ENCODE measurements around the gene KIF18A. TPM values are rescaled to one million over a fixed set of nuclear protein-coding genes. Genes with fewer than 3 reads are reported as not detected.

KIF18A gene
- total RNA-seq, 1 experiment from 2014 or later, result 117 TPM

- intact Hi-C loops (cut with micrococcal nuclease; ENCODE audit: unreplicated experiment), result no loop called here
- ChIA-PET CTCF (no interaction called here), POLR2A (ENCODE audit: low non-redundant PET) (interaction anchor here (0.5 to 0.6 kb wide), 2 partner anchors 374 to 641 kb away, joined by 3 to 5 read pairs; no protein-coding TSS in a partner anchor)
- Histone ChIP-seq H3K9me3 (ENCODE audit: low read depth, low read length, poor library complexity, severe bottlenecking) (no peaks in the 10 kb centered on the region), H3K27ac (ENCODE audit: low read depth, low read length, poor library complexity, severe bottlenecking) (no peak overlapping the region), H3K36me3 (ENCODE audit: insufficient read depth, low read length, poor library complexity, severe bottlenecking) (peaks cover 72% of the 10 kb centered on the region), H3K27me3 (replicated peaks; ENCODE audit: insufficient read depth, low read depth, low read length, poor library complexity) (no peaks in the 10 kb centered on the region), H3K4me3 (ENCODE audit: low read depth, low read length, poor library complexity, severe bottlenecking) (no peak overlapping the region), H3K4me1 (ENCODE audit: insufficient read depth, low read length, poor library complexity, severe bottlenecking) (no peaks in the 10 kb centered on the region)
- BruUV-seq (replicated peaks), result no TSS peak
- DNase-seq (ENCODE audit: low spot score), result no peak
- TF ChIP-seq EZH2 (IDR thresholded peaks at IDR 0.05; ENCODE audit: borderline replicate concordance, low read depth, low read length, poor library complexity, severe bottlenecking), result no peak
- no peak for TF ChIP-seq CTCF (conservative IDR thresholded peaks at IDR 0.05; ENCODE audit: low read depth, low read length)
Observed at GRCh38 chr11:28072321-28072720, 35.6 kb downstream of the KIF18A start.

- intact Hi-C loops (cut with micrococcal nuclease; ENCODE audit: unreplicated experiment), result no loop called here
- DNase-seq (ENCODE audit: low spot score), result no peak
- POLR2A ChIA-PET (ENCODE audit: low non-redundant PET), result no interaction called here
- no TSS peak for BruUV-seq (replicated peaks)
- no peaks in the 10 kb centered on the region for H3K9me3 ChIP-seq (ENCODE audit: low read depth, low read length, poor library complexity, severe bottlenecking)
- CTCF ChIA-PET, result no interaction called here
- H3K27ac ChIP-seq (ENCODE audit: low read depth, low read length, poor library complexity, severe bottlenecking), result no peak overlapping the region
- no peaks in the 10 kb centered on the region for H3K4me1 ChIP-seq (ENCODE audit: insufficient read depth, low read length, poor library complexity, severe bottlenecking)
- TF ChIP-seq EZH2 (IDR thresholded peaks at IDR 0.05; ENCODE audit: borderline replicate concordance, low read depth, low read length, poor library complexity, severe bottlenecking) (no peak), CTCF (conservative IDR thresholded peaks at IDR 0.05; ENCODE audit: low read depth, low read length) (no peak)
- no peak overlapping the region for H3K4me3 ChIP-seq (ENCODE audit: low read depth, low read length, poor library complexity, severe bottlenecking)
- no peaks in the 10 kb centered on the region for H3K27me3 ChIP-seq (replicated peaks; ENCODE audit: insufficient read depth, low read depth, low read length, poor library complexity)
- H3K36me3 ChIP-seq (ENCODE audit: insufficient read depth, low read length, poor library complexity, severe bottlenecking), result peaks cover 62% of the 10 kb centered on the region
Observed at GRCh38 chr11:28071305-28071704, 36.7 kb downstream of the KIF18A start.

- intact Hi-C loops (cut with micrococcal nuclease; ENCODE audit: unreplicated experiment), result no loop called here
- Histone ChIP-seq H3K9me3 (ENCODE audit: low read depth, low read length, poor library complexity, severe bottlenecking) (no peaks in the 10 kb centered on the region), H3K36me3 (ENCODE audit: insufficient read depth, low read length, poor library complexity, severe bottlenecking) (peaks cover 77% of the 10 kb centered on the region), H3K4me1 (ENCODE audit: insufficient read depth, low read length, poor library complexity, severe bottlenecking) (no peaks in the 10 kb centered on the region), H3K27me3 (replicated peaks; ENCODE audit: insufficient read depth, low read depth, low read length, poor library complexity) (no peaks in the 10 kb centered on the region), H3K4me3 (ENCODE audit: low read depth, low read length, poor library complexity, severe bottlenecking) (no peak overlapping the region), H3K27ac (ENCODE audit: low read depth, low read length, poor library complexity, severe bottlenecking) (no peak overlapping the region)
- ChIA-PET POLR2A (ENCODE audit: low non-redundant PET) (no interaction called here), CTCF (no interaction called here)
- no TSS peak for BruUV-seq (replicated peaks)
- no peak for DNase-seq (ENCODE audit: low spot score)
- TF ChIP-seq EZH2 (IDR thresholded peaks at IDR 0.05; ENCODE audit: borderline replicate concordance, low read depth, low read length, poor library complexity, severe bottlenecking) (no peak), CTCF (conservative IDR thresholded peaks at IDR 0.05; ENCODE audit: low read depth, low read length) (no peak)
Observed at GRCh38 chr11:28058333-28058732, 49.6 kb downstream of the KIF18A start.

All from A673 (cell line).